ENCODE data around the gene KLF6.

Gene KLF6

GRCh38 chr10:3827266-3827665 lies 42.3 kb upstream of the KLF6 start:
- H3K36me3 ChIP-seq (ENCODE audit: low read length), result no peaks in the 10 kb centered on the region
- no peak overlapping the region for H2AFZ ChIP-seq (ENCODE audit: low read depth, low read length, severe bottlenecking)
- no peaks in the 10 kb centered on the region for H3K9me2 ChIP-seq (replicated peaks; ENCODE audit: insufficient read depth, low read length)
- H3F3A ChIP-seq (ENCODE audit: insufficient read depth), result no peaks in the 10 kb centered on the region
- no peaks in the 10 kb centered on the region for H3K27me3 ChIP-seq (ENCODE audit: low read length)
- H3K4me2 ChIP-seq (ENCODE audit: low read depth, low read length, poor library complexity, severe bottlenecking), result no peak overlapping the region
- H4K20me1 ChIP-seq (ENCODE audit: low read depth, low read length), result no peaks in the 10 kb centered on the region
- H3K9ac ChIP-seq (ENCODE audit: low read length), result no peak overlapping the region
- no peak overlapping the region for H3K4me3 ChIP-seq (ENCODE audit: insufficient read depth, low read length, poor library complexity, severe bottlenecking)
- H3K27ac ChIP-seq (ENCODE audit: low read depth, low read length), result no peak overlapping the region
- H3K79me2 ChIP-seq (ENCODE audit: insufficient read depth, low read length), result no peaks in the 10 kb centered on the region
- TF ChIP-seq, protein P1, sequence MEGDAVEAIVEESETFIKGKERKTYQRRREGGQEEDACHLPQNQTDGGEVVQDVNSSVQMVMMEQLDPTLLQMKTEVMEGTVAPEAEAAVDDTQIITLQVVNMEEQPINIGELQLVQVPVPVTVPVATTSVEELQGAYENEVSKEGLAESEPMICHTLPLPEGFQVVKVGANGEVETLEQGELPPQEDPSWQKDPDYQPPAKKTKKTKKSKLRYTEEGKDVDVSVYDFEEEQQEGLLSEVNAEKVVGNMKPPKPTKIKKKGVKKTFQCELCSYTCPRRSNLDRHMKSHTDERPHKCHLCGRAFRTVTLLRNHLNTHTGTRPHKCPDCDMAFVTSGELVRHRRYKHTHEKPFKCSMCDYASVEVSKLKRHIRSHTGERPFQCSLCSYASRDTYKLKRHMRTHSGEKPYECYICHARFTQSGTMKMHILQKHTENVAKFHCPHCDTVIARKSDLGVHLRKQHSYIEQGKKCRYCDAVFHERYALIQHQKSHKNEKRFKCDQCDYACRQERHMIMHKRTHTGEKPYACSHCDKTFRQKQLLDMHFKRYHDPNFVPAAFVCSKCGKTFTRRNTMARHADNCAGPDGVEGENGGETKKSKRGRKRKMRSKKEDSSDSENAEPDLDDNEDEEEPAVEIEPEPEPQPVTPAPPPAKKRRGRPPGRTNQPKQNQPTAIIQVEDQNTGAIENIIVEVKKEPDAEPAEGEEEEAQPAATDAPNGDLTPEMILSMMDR (IDR thresholded peaks at IDR 0.05; ENCODE audit: insufficient read depth, low read length, poor library complexity, severe bottlenecking), result no peak
- TF ChIP-seq EZH2phosphoT487 (conservative IDR thresholded peaks at IDR 0.05; ENCODE audit: low read length), result no peak
- H3K9me3 ChIP-seq (ENCODE audit: insufficient read depth, low read length), result no peaks in the 10 kb centered on the region

- Histone ChIP-seq H3K4me2 (ENCODE audit: low read depth, low read length, poor library complexity, severe bottlenecking) (no peak overlapping the region), H3K36me3 (ENCODE audit: low read length) (no peaks in the 10 kb centered on the region), H3F3A (ENCODE audit: insufficient read depth) (no peaks in the 10 kb centered on the region), H3K9ac (ENCODE audit: low read length) (no peak overlapping the region), H4K20me1 (ENCODE audit: low read depth, low read length) (no peaks in the 10 kb centered on the region), H3K9me2 (replicated peaks; ENCODE audit: insufficient read depth, low read length) (no peaks in the 10 kb centered on the region), H3K4me3 (ENCODE audit: insufficient read depth, low read length, poor library complexity, severe bottlenecking) (no peak overlapping the region), H3K9me3 (ENCODE audit: insufficient read depth, low read length) (no peaks in the 10 kb centered on the region), H3K27me3 (ENCODE audit: low read length) (no peaks in the 10 kb centered on the region), H3K27ac (ENCODE audit: low read depth, low read length) (no peak overlapping the region), H2AFZ (ENCODE audit: low read depth, low read length, severe bottlenecking) (no peak overlapping the region), H3K79me2 (ENCODE audit: insufficient read depth, low read length) (no peaks in the 10 kb centered on the region)
- TF ChIP-seq, protein P1 (IDR thresholded peaks at IDR 0.05; ENCODE audit: insufficient read depth, low read length, poor library complexity, severe bottlenecking), result no peak
- no peak for TF ChIP-seq EZH2phosphoT487 (conservative IDR thresholded peaks at IDR 0.05; ENCODE audit: low read length)
Observed at GRCh38 chr10:3825862-3826351, 40.9 kb upstream of the KLF6 start.

- H3K4me2 ChIP-seq (ENCODE audit: low read depth, low read length, poor library complexity, severe bottlenecking), result no peak overlapping the region
- H3K36me3 ChIP-seq (ENCODE audit: low read length), result no peaks in the 10 kb centered on the region
- no peaks in the 10 kb centered on the region for H4K20me1 ChIP-seq (ENCODE audit: low read depth, low read length)
- H3K9me2 ChIP-seq (replicated peaks; ENCODE audit: insufficient read depth, low read length), result no peaks in the 10 kb centered on the region
- H3K4me3 ChIP-seq (ENCODE audit: insufficient read depth, low read length, poor library complexity, severe bottlenecking), result no peak overlapping the region
- H2AFZ ChIP-seq (ENCODE audit: low read depth, low read length, severe bottlenecking), result no peak overlapping the region
- H3K9me3 ChIP-seq (ENCODE audit: insufficient read depth, low read length), result no peaks in the 10 kb centered on the region
- H3K27me3 ChIP-seq (ENCODE audit: low read length), result no peaks in the 10 kb centered on the region
- no peaks in the 10 kb centered on the region for H3K79me2 ChIP-seq (ENCODE audit: insufficient read depth, low read length)
- H3F3A ChIP-seq (ENCODE audit: insufficient read depth), result no peaks in the 10 kb centered on the region
- H3K27ac ChIP-seq (ENCODE audit: low read depth, low read length), result no peak overlapping the region
- TF ChIP-seq EZH2phosphoT487 (conservative IDR thresholded peaks at IDR 0.05; ENCODE audit: low read length), result no peak
- TF ChIP-seq, protein P1 (IDR thresholded peaks at IDR 0.05; ENCODE audit: insufficient read depth, low read length, poor library complexity, severe bottlenecking), result no peak
- H3K9ac ChIP-seq (ENCODE audit: low read length), result no peak overlapping the region
Observed at GRCh38 chr10:3825244-3825643, 40.2 kb upstream of the KLF6 start.
